Measurements from ENCODE around the gene LGR5. TPM values are rescaled to one million over a fixed set of nuclear protein-coding genes. Genes with fewer than 3 reads are reported as not detected.
A peak's percentile ranks its signal among the peaks of the same experiment; 100 is the strongest.

The LGR5 gene
- total and polyA plus RNA-seq, 9 of the 15 experiments (the other 6 are each of a cell fraction or from before 2014, with no cell fraction given), result not detected

- H4K20me1 ChIP-seq (replicated peaks; ENCODE audit: control insufficient read depth, insufficient read depth, low read length), result no peaks in the 10 kb centered on the region
- no peak overlapping the region for H3K27ac ChIP-seq (ENCODE audit: extremely low read depth, low read depth, low read length)
- peaks cover 0 to 10% of the 10 kb centered on the region in 2 experiments; a peak in 2 of 5 replicates for H3K4me1 ChIP-seq (replicated peaks in 1 of 2; ENCODE audit: control insufficient read depth in 2 of 2, insufficient read depth in 2 of 2, low read length in 2 of 2)
- POLR2A ChIA-PET, result interaction anchor here (0.6 to 1.7 kb wide), 3 partner anchors 9 to 44 kb away, joined by 3 to 7 read pairs (median 3); no protein-coding TSS in a partner anchor
- 31% methylated on average over 10 of the region's 10 CpGs for WGBS (ENCODE audit: insufficient coverage, low coverage, missing lambda C conversion rate)
- no peaks in the 10 kb centered on the region for H3K79me2 ChIP-seq (ENCODE audit: control insufficient read depth, insufficient read depth, low read length)
- DNase-seq (ENCODE audit: extremely low read depth in 1 of 4, low spot score in 3 of 4) (peak; percentile 63 to 79 (median 70)), ATAC-seq (peak; percentile 98), FAIRE-seq (peak; percentile 88)
- no peaks in the 10 kb centered on the region for H3K36me3 ChIP-seq (ENCODE audit: control insufficient read depth, insufficient read depth, low read length)
- H3K4me2 ChIP-seq (ENCODE audit: insufficient read depth, low read length), result peak overlapping the region; percentile 19; the same call in 1 of the 2 replicates
- BruUV-seq (replicated peaks), result no TSS peak
- H3K9ac ChIP-seq (ENCODE audit: insufficient read depth in 1 of 2, low read depth in 2 of 2, low read length in 2 of 2), result no peak overlapping the region
- H3K9me1 ChIP-seq (ENCODE audit: control insufficient read depth, insufficient read depth, low read length), result no peaks in the 10 kb centered on the region
- H3K4me3 ChIP-seq, result no peak overlapping the region
- in situ Hi-C loops (cut with MboI), result loop anchor here (10.0 kb wide), 1 partner anchor 168 kb away; no protein-coding TSS in a partner anchor
- no peaks in the 10 kb centered on the region for H3K27me3 ChIP-seq (ENCODE audit: control insufficient read depth in 2 of 2, insufficient read depth in 2 of 2, low read length in 2 of 2)
- CTCF ChIA-PET (ENCODE audit: low intra/inter-chr PET ratio), result interaction anchor here (0.7 kb wide), 1 partner anchor 161 kb away, joined by 4 read pairs; no protein-coding TSS in a partner anchor
- H2AFZ ChIP-seq (ENCODE audit: low read depth, low read length), result peak overlapping the region; percentile 93
- intact Hi-C loops (cut with micrococcal nuclease), result loop anchor here (1.0 kb wide), 1 partner anchor 175 kb away; no protein-coding TSS in a partner anchor
- H3K9me3 ChIP-seq (replicated peaks; ENCODE audit: control insufficient read depth, insufficient read depth, low read depth, low read length), result no peaks in the 10 kb centered on the region; the same call in 1 of the 2 replicates
- TF ChIP-seq ZBTB1 (CRISPR knock-in tag; IDR thresholded peaks at IDR 0.05; ENCODE audit: borderline replicate concordance, low read depth) (no peak), CEBPG (CRISPR knock-in tag; IDR thresholded peaks at IDR 0.05) (no peak), CEBPG (tag; conservative IDR thresholded peaks at IDR 0.05 in 1 of 2, IDR thresholded peaks at IDR 0.05 in 1 of 2) (no peak), ZC3H8 (IDR thresholded peaks at IDR 0.05) (no peak), TOE1 (IDR thresholded peaks at IDR 0.05; ENCODE audit: borderline replicate concordance) (no peak), TOE1 (CRISPR knock-in tag; IDR thresholded peaks at IDR 0.05; ENCODE audit: borderline replicate concordance, low read depth) (no peak), ATF1 (CRISPR knock-in tag; IDR thresholded peaks at IDR 0.05) (no peak), ATF1 (tag; IDR thresholded peaks at IDR 0.05) (no peak), MEF2D (tag; conservative IDR thresholded peaks at IDR 0.05; ENCODE audit: low read depth) (peak; percentile 89), DIDO1 (tag; IDR thresholded peaks at IDR 0.05; ENCODE audit: low read depth) (no peak), KLF6 (CRISPR knock-in tag; IDR thresholded peaks at IDR 0.05; ENCODE audit: borderline replicate concordance) (no peak), BRF1 (IDR thresholded peaks at IDR 0.05; ENCODE audit: borderline replicate concordance, extremely low read depth, insufficient read length) (no peak), DEAF1 (CRISPR knock-in tag; IDR thresholded peaks at IDR 0.05) (peak; percentile 48; the same call in 1 of the 2 replicates), TAF9B (IDR thresholded peaks at IDR 0.05; ENCODE audit: partially characterized antibody) (no peak), ZNF584 (CRISPR knock-in tag; IDR thresholded peaks at IDR 0.05; ENCODE audit: low read depth) (no peak)
- TF ChIP-seq, protein P1, sequence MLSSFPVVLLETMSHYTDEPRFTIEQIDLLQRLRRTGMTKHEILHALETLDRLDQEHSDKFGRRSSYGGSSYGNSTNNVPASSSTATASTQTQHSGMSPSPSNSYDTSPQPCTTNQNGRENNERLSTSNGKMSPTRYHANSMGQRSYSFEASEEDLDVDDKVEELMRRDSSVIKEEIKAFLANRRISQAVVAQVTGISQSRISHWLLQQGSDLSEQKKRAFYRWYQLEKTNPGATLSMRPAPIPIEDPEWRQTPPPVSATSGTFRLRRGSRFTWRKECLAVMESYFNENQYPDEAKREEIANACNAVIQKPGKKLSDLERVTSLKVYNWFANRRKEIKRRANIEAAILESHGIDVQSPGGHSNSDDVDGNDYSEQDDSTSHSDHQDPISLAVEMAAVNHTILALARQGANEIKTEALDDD (IDR thresholded peaks at IDR 0.05), result peak; percentile 64
- TF ChIP-seq, protein P2, sequence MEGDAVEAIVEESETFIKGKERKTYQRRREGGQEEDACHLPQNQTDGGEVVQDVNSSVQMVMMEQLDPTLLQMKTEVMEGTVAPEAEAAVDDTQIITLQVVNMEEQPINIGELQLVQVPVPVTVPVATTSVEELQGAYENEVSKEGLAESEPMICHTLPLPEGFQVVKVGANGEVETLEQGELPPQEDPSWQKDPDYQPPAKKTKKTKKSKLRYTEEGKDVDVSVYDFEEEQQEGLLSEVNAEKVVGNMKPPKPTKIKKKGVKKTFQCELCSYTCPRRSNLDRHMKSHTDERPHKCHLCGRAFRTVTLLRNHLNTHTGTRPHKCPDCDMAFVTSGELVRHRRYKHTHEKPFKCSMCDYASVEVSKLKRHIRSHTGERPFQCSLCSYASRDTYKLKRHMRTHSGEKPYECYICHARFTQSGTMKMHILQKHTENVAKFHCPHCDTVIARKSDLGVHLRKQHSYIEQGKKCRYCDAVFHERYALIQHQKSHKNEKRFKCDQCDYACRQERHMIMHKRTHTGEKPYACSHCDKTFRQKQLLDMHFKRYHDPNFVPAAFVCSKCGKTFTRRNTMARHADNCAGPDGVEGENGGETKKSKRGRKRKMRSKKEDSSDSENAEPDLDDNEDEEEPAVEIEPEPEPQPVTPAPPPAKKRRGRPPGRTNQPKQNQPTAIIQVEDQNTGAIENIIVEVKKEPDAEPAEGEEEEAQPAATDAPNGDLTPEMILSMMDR (IDR thresholded peaks at IDR 0.05 in 2 of 3, conservative IDR thresholded peaks at IDR 0.05 in 1 of 3; ENCODE audit: insufficient read depth in 2 of 3, low read depth in 1 of 3, low read length in 3 of 3), result peak; percentile 73 to 85 (median 84)
These were observed 47.0 kb upstream of the LGR5 start for GRCh38 chr12:71392521-71393145.

Data from K562 (cell line).